OCI-LY3 (cell line): ENCODE data around the gene C19orf73.

Experiments used
- EZH2phosphoT487 ChIP-seq: fragments of 200-600 bp; shearing (Covaris generic); IDR thresholded peaks from 2 replicates; pipeline ENCODE4 v1.6.1; 2018; ENCODE audit warnings: antibody characterized with exemption, mixed run types, low read depth
- TF ChIP-seq, protein P1 (sequence below): fragments of 200-600, 300-600 bp; sonication (generic); IDR thresholded peaks from 2 replicates; pipeline ENCODE4 v1.5.1; 2014; ENCODE audit warnings: antibody characterized with exemption, low read length, low read depth

DNA sequence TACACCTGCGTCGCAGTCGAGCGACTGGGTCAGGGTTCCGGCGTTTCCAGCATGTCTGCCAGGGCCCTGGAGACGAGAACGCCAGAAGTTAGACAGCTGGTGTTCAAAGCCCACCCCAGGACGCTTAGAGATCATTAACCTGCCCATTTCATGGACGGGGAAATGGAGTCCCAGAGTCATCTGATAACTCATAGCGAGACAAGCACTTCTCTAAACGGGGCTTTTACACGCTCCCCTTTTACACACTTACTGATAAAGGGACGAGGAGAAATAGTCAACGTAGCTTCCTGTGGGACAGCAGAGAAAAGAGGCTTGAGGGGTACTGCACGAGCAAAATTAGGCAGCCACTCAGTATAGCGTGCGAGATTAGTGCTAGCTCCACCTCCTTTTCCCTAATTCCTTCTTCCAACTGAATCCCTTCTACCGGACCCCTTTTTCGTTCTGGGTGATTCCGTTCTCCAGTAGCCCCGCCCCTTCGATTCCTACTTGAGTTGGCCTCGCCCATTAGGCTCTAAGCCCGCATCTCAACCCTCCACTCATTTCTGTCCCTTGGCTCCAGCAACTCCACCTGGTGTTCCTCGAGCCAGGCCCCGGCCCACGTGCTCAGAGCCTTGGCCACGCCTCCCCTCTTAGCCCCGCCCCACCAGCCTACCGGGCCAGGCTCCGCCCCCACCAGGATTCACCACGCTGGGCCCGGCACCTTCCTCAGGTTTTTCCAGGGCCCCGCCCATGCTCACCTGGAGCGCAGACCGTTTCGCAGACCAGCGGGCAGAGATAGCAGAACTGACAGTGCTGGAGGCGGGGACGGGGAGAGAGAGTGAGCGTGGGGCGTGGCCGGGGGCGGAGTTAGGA, 32.5 kb upstream of the C19orf73 start:
- TF ChIP-seq, protein P1, sequence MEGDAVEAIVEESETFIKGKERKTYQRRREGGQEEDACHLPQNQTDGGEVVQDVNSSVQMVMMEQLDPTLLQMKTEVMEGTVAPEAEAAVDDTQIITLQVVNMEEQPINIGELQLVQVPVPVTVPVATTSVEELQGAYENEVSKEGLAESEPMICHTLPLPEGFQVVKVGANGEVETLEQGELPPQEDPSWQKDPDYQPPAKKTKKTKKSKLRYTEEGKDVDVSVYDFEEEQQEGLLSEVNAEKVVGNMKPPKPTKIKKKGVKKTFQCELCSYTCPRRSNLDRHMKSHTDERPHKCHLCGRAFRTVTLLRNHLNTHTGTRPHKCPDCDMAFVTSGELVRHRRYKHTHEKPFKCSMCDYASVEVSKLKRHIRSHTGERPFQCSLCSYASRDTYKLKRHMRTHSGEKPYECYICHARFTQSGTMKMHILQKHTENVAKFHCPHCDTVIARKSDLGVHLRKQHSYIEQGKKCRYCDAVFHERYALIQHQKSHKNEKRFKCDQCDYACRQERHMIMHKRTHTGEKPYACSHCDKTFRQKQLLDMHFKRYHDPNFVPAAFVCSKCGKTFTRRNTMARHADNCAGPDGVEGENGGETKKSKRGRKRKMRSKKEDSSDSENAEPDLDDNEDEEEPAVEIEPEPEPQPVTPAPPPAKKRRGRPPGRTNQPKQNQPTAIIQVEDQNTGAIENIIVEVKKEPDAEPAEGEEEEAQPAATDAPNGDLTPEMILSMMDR = no peak
- TF ChIP-seq EZH2phosphoT487 = no peak
